ENCODE measurements around the gene INPPL1. TPM values are rescaled to one million over a fixed set of nuclear protein-coding genes. Genes with fewer than 3 reads are reported as not detected.
"Not testable (repeated sequence)": the region's sequence is repeated elsewhere in the genome, so short reads cannot be mapped to it uniquely, and the experiment has no call there.

The INPPL1 gene
- total RNA-seq, 2 experiments from 2014 or later, result 68.5 to 71.3 TPM

DNA sequence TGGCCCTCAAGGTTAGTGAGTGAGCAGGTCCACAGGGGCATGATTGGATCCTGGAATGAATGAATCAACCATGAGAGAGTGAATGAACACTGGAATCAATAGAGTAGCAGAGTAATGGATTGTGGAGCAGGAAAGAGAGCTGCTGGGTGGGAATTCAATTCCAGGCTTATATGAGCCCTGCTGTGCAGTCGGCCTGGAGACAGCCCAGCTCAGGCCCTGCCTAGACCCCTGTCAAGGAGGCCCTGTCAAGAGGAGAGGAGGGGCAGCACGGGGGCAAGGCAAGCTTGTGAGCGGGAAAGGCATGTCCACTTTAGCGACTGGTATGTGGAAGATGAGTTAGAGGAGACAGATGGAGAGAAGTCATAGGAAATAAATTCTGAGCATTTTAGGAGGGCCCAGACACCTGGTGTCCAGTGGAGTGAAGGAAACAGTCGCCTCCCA lies 33.9 kb upstream of the INPPL1 start:
- Mint-ChIP-seq H3K27ac (no peak overlapping the region), H3K27me3 (no peaks in the 10 kb centered on the region), H3K4me1 (no peaks in the 10 kb centered on the region), H3K36me3 (ENCODE audit: low read depth) (no peaks in the 10 kb centered on the region), H3K4me3 (no peak overlapping the region), H3K9me3 (ENCODE audit: low read depth) (no peaks in the 10 kb centered on the region)
- ChIA-PET POLR2A (no interaction called here), CTCF (interaction anchor here (0.5 to 1.3 kb wide), 3 partner anchors 58 to 1624 kb away, joined by 3 to 4 read pairs (median 4); no protein-coding TSS in a partner anchor)
- ATAC-seq (no peak), DNase-seq (no peak)
- intact Hi-C loops (cut with DNase I, micrococcal nuclease), result no loop called here

DNA sequence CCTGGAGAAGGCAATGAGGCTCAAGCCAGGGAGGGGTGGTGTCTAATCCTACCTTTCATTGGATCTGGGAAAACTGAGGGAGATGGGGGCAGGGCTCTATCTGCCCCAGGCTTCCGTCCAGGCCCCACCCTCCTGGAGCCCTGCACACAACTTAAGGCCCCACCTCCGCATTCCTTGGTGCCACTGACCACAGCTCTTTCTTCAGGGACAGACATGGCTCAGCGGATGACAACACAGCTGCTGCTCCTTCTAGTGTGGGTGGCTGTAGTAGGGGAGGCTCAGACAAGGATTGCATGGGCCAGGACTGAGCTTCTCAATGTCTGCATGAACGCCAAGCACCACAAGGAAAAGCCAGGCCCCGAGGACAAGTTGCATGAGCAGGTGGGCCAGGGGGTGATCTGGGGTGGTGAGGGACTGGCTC lies 32.6 kb upstream of the INPPL1 start, which contains the start of gene FOLR1:
FOLR1 (plus strand) TSS at position 180 of the 421 bp plus-strand sequence; CDS start at position 214, 34 bp downstream.
- intact Hi-C loops (cut with DNase I, micrococcal nuclease), result no loop called here
- H3K27ac Mint-ChIP-seq, result no peak within 1 kb of the TSS
- no peaks in the 10 kb centered on the region for H3K36me3 Mint-ChIP-seq (ENCODE audit: low read depth)
- no peaks in the 10 kb centered on the region for H3K4me1 Mint-ChIP-seq
- POLR2A ChIA-PET, result no interaction called here
- H3K27me3 Mint-ChIP-seq, result no peaks in the 10 kb centered on the region
- no peak for ATAC-seq
- H3K4me3 Mint-ChIP-seq, result no peak within 1 kb of the TSS
- CTCF ChIA-PET, result interaction anchor here (0.6 kb wide), 1 partner anchor 200 kb away, joined by 4 read pairs; no protein-coding TSS in a partner anchor
- DNase-seq, result no peak
- H3K9me3 Mint-ChIP-seq (ENCODE audit: low read depth), result no peaks in the 10 kb centered on the region

DNA sequence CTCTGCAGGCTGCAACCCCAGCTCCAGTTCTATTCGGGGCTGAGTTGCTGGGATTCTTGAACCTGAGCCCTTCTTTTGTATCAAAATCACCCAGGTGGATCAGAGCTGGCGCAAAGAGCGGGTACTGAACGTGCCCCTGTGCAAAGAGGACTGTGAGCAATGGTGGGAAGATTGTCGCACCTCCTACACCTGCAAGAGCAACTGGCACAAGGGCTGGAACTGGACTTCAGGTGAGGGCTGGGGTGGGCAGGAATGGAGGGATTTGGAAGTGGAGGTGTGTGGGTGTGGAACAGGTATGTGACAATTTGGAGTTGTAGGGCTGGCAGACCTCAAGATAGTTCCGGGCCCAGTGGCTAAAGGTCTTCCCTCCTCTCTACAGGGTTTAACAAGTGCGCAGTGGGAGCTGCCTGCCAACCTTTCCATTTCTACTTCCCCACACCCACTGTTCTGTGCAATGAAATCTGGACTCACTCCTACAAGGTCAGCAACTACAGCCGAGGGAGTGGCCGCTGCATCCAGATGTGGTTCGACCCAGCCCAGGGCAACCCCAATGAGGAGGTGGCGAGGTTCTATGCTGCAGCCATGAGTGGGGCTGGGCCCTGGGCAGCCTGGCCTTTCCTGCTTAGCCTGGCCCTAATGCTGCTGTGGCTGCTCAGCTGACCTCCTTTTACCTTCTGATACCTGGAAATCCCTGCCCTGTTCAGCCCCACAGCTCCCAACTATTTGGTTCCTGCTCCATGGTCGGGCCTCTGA lies 28.9 kb upstream of the INPPL1 start:
- no peak for ATAC-seq
- CTCF ChIA-PET, result interaction anchor here (1.0 kb wide), 1 partner anchor 83 kb away, joined by 3 read pairs; the partner anchor contains the start of gene ANAPC15
- POLR2A ChIA-PET, result no interaction called here
- intact Hi-C loops (cut with DNase I, micrococcal nuclease), result no loop called here
- no peak for DNase-seq
- no peak overlapping the region for H3K27ac Mint-ChIP-seq
- H3K9me3 Mint-ChIP-seq (ENCODE audit: low read depth), result no peaks in the 10 kb centered on the region
- H3K27me3 Mint-ChIP-seq, result no peaks in the 10 kb centered on the region
- no peaks in the 10 kb centered on the region for H3K4me1 Mint-ChIP-seq
- H3K36me3 Mint-ChIP-seq (ENCODE audit: low read depth), result no peaks in the 10 kb centered on the region
- H3K4me3 Mint-ChIP-seq, result no peak overlapping the region

DNA sequence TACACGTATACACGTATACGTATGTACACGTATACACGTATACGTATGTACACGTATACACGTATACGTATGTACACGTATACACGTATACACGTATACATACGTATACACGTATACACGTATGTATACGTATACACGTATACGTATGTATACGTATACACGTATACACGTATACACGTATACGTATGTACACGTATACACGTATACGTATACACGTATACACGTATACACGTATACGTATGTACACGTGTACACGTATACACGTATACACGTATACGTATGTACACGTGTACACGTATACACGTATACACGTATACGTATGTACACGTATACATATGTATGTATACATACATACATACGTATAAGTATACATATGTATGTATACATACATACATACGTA lies 23.1 kb upstream of the INPPL1 start:
- H3K27me3 Mint-ChIP-seq; intact Hi-C loops (cut with DNase I, micrococcal nuclease); H3K4me1 Mint-ChIP-seq; DNase-seq; ATAC-seq; H3K9me3 Mint-ChIP-seq (ENCODE audit: low read depth); H3K27ac Mint-ChIP-seq; H3K36me3 Mint-ChIP-seq (ENCODE audit: low read depth); POLR2A ChIA-PET; H3K4me3 Mint-ChIP-seq; CTCF ChIA-PET: not testable (repeated sequence)

DNA sequence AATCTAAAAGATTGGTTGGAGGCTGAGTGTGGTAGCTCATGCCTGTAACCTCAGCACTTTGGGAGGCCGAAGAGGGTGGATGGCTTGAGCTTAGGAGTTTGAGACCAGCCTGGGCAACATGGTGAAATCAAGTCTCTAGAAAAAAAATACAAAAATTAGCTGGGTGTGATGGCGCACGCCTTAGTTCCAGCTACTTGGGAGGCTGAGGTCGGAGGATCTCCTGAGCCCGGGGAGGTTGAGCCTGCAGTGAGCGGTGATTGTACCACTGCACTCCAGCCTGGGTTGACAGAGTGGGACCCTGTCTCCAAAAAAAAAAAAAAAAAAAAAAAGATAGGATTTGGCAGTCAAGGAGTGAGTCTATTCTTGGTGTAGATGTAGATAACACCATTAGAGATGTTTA lies 22.0 kb upstream of the INPPL1 start:
- ATAC-seq (no peak), DNase-seq (no peak)
- ChIA-PET CTCF (interaction anchor here (0.6 to 0.9 kb wide), 2 partner anchors 145 to 226 kb away, joined by 4 to 5 read pairs; no protein-coding TSS in a partner anchor), POLR2A (no interaction called here)
- H3K36me3 Mint-ChIP-seq (ENCODE audit: low read depth), result no peaks in the 10 kb centered on the region
- H3K9me3 Mint-ChIP-seq (ENCODE audit: low read depth), result no peaks in the 10 kb centered on the region
- no peaks in the 10 kb centered on the region for H3K4me1 Mint-ChIP-seq
- no peak overlapping the region for H3K4me3 Mint-ChIP-seq
- H3K27me3 Mint-ChIP-seq, result no peaks in the 10 kb centered on the region
- intact Hi-C loops (cut with DNase I, micrococcal nuclease), result no loop called here
- H3K27ac Mint-ChIP-seq, result no peak overlapping the region

DNA sequence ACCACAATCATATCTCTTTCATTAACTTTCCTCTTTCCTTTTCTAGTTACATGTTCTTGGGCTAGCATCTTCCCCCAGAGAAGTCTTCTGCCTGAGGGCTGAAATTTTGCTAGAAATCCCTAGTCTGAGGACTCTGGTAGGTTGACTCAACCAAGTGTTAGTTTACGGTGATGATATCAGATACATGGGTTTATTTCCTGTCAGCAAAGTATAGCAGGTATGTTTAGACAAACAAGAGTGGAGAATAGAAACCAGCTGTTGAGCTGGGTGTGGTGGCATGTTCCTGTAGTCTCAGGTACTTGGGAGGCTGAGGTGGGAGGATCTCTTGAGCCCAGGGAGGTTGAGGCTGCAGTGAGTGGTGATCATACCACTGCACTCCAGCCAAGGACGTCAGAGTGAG lies 21.4 kb upstream of the INPPL1 start:
- no peak for DNase-seq
- no peak overlapping the region for H3K4me3 Mint-ChIP-seq
- peaks cover 1% of the 10 kb centered on the region for H3K27me3 Mint-ChIP-seq
- no peaks in the 10 kb centered on the region for H3K9me3 Mint-ChIP-seq (ENCODE audit: low read depth)
- H3K36me3 Mint-ChIP-seq (ENCODE audit: low read depth), result no peaks in the 10 kb centered on the region
- H3K4me1 Mint-ChIP-seq, result no peaks in the 10 kb centered on the region
- H3K27ac Mint-ChIP-seq, result no peak overlapping the region
- ChIA-PET CTCF (interaction anchor here (0.9 kb wide), 1 partner anchor 226 kb away, joined by 4 read pairs; no protein-coding TSS in a partner anchor), POLR2A (no interaction called here)
- no peak for ATAC-seq
- intact Hi-C loops (cut with DNase I, micrococcal nuclease), result no loop called here

DNA sequence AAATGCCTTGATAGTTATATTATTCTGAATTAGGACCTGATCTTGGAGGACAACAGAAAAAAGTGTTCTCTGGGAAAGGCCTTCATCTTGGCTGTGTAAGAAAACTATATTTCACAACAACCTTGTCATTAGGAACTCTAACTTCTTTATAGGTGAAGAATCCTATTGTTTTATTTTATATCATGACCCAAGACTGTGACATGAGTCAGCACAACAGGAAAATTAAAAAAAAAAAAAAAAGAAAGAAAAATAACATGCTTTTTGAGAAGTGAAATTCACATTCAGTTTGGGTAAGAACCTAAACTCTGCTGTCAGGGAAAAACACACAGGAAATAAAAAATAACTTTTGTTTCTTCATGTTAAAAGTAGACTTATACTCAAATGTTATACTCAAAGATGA lies 19.7 kb upstream of the INPPL1 start:
- Mint-ChIP-seq H3K4me3 (no peak overlapping the region), H3K4me1 (no peaks in the 10 kb centered on the region), H3K27ac (no peak overlapping the region), H3K36me3 (ENCODE audit: low read depth) (peaks cover 5% of the 10 kb centered on the region), H3K9me3 (ENCODE audit: low read depth) (peaks cover 13% of the 10 kb centered on the region), H3K27me3 (peaks cover 8% of the 10 kb centered on the region)
- POLR2A ChIA-PET, result no interaction called here
- no peak for DNase-seq
- intact Hi-C loops (cut with DNase I, micrococcal nuclease), result no loop called here
- no peak for ATAC-seq
- CTCF ChIA-PET, result no interaction called here

DNA sequence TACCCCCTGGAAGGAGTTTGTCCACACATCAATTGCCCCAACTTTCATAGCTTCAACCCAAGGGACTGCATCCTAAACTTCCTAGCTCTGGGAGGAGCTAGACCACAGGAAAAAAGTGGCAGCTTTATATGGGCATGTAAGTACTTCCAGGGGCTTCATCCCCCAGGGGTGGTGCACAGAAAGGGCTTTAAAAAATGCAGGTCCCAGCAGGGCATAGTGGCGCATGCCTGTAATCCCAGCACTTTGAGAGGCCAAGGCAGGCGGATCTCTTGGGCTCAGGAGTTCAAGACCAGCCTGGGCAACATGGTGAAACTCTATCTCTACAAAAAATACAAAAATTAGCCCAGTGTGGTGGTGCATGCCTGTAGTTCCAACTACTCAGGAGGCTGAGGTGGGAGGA lies 17.8 kb upstream of the INPPL1 start:
- Mint-ChIP-seq H3K27me3 (peaks cover 10% of the 10 kb centered on the region), H3K9me3 (ENCODE audit: low read depth) (peaks cover 14% of the 10 kb centered on the region)
- H3K36me3 Mint-ChIP-seq (ENCODE audit: low read depth); H3K4me3 Mint-ChIP-seq; intact Hi-C loops (cut with DNase I, micrococcal nuclease); POLR2A ChIA-PET; DNase-seq; H3K27ac Mint-ChIP-seq; H3K4me1 Mint-ChIP-seq; ATAC-seq: not testable (repeated sequence)
- CTCF ChIA-PET, result interaction anchor here (0.9 kb wide), 1 partner anchor 24 kb away, joined by 3 read pairs; no protein-coding TSS in a partner anchor

DNA sequence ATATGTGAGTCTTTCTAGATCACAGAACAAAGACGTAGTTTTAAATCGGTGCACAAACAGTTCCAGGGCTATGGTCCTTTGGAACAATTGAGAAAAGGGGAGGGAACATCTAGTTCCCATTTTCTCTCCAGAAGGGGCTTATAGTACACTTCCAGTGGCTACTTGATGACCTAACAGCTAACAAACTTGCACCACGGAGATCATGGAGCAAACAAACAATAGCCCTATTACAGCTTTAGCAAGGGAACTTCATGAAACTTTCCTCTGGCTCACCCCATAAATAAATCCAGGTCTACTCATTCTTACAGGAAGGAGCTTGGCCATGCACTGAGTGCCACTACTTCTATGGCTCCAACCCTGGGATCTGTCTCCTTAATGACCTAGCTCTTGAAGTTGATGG lies 16.3 kb upstream of the INPPL1 start:
- Mint-ChIP-seq H3K4me1 (no peaks in the 10 kb centered on the region), H3K4me3 (no peak overlapping the region), H3K27ac (no peak overlapping the region), H3K9me3 (ENCODE audit: low read depth) (peaks cover 14% of the 10 kb centered on the region), H3K36me3 (ENCODE audit: low read depth) (peaks cover 5% of the 10 kb centered on the region), H3K27me3 (peaks cover 13% of the 10 kb centered on the region)
- no peak for DNase-seq
- intact Hi-C loops (cut with DNase I, micrococcal nuclease), result no loop called here
- ChIA-PET CTCF (no interaction called here), POLR2A (no interaction called here)
- ATAC-seq, result no peak

DNA sequence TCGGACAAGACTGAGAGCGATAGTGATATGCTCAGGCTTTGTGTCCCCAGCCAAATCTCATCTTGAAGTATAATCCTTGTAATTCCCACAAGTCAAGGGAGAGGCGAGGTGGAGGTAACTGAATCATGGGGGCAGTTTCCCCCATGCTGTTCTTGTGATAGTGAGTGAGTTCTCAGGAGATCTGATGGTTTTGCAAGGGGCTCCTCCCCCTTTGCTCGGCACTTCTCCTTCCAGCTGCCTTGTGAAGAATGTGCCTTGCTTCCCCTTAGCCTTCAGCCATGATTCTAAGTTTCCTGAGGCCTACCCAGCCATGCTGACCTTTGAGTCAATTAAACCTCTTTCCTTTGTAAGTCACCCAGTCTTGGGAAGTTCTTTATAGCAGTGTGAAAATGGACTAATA lies 15.5 kb upstream of the INPPL1 start:
- peaks cover 13% of the 10 kb centered on the region for H3K27me3 Mint-ChIP-seq
- no peak overlapping the region for H3K27ac Mint-ChIP-seq
- no peak for DNase-seq
- POLR2A ChIA-PET, result no interaction called here
- intact Hi-C loops (cut with DNase I, micrococcal nuclease), result no loop called here
- ATAC-seq, result no peak
- CTCF ChIA-PET, result no interaction called here
- no peaks in the 10 kb centered on the region for H3K4me1 Mint-ChIP-seq
- peaks cover 5% of the 10 kb centered on the region for H3K36me3 Mint-ChIP-seq (ENCODE audit: low read depth)
- H3K4me3 Mint-ChIP-seq, result no peak overlapping the region
- H3K9me3 Mint-ChIP-seq (ENCODE audit: low read depth), result peaks cover 14% of the 10 kb centered on the region

DNA sequence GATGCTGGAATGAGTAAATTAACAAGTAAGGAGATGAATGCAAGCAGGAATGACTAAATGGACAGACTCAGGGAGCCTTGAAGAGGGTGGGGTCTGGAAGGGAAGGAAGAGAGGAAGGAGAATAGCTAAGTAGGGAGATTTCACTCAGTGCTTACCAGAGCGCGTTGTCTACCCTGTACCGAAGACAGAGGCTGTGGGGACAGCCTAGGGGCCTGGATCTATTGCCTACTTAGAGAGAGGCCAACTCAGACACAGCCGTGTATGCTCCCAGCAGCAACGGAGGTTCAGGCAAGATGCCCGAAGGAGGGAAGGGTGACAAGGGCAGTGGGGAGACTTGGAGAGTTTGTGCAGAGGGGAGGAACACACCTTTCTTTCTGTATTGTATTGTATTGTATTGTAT lies 7.9 kb upstream of the INPPL1 start, which contains the start of gene FOLR2:
FOLR2 (plus strand) TSS at position 157 of the 400 bp plus-strand sequence. CDS start 1,791 bp downstream, outside the sequence.
- H3K36me3 Mint-ChIP-seq (ENCODE audit: low read depth), result no peaks in the 10 kb centered on the region
- CTCF ChIA-PET, result interaction anchor here (0.6 to 1.1 kb wide), 2 partner anchors 73 to 238 kb away, joined by 3 read pairs; no protein-coding TSS in a partner anchor
- ATAC-seq (no peak), DNase-seq (no peak)
- H3K9me3 Mint-ChIP-seq (ENCODE audit: low read depth), result no peaks in the 10 kb centered on the region
- H3K27me3 Mint-ChIP-seq, result peaks cover 21% of the 10 kb centered on the region
- H3K4me3 Mint-ChIP-seq, result no peak within 1 kb of the TSS
- intact Hi-C loops (cut with DNase I, micrococcal nuclease), result no loop called here
- POLR2A ChIA-PET, result no interaction called here
- H3K4me1 Mint-ChIP-seq, result no peaks in the 10 kb centered on the region
- H3K27ac Mint-ChIP-seq, result no peak within 1 kb of the TSS

DNA sequence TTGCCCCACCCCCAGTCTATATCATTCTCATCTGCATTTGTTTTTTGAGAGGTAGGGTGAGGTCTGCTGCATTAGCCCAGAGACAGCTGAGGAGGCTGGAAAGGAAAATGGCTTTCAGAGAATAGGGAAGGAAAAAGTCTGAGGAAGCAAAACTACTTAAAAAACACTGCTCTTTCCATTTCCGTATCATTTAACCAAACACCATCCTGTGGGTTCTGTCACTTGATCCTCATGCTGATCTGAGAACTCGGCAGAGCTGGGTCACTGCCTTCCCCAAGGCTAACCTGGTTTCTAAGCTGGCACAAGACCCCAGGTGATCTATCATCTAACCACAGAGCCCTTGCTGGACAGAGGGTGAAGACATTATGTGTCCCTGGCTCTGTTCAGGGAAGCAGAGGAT lies 6.7 kb upstream of the INPPL1 start:
- ChIA-PET POLR2A (no interaction called here), CTCF (interaction anchor here (0.7 to 1.1 kb wide), 2 partner anchors 18 to 38 kb away, joined by 3 to 4 read pairs; no protein-coding TSS in a partner anchor)
- Mint-ChIP-seq H3K27ac (no peak overlapping the region), H3K4me1 (peaks cover 7% of the 10 kb centered on the region), H3K36me3 (ENCODE audit: low read depth) (no peaks in the 10 kb centered on the region), H3K9me3 (ENCODE audit: low read depth) (no peaks in the 10 kb centered on the region), H3K4me3 (no peak overlapping the region), H3K27me3 (peaks cover 19% of the 10 kb centered on the region)
- ATAC-seq, result no peak
- intact Hi-C loops (cut with DNase I, micrococcal nuclease), result no loop called here
- DNase-seq, result no peak
